HCT116 (cell line): ENCODE data around the gene ZBTB17. TPM values are rescaled to one million over a fixed set of nuclear protein-coding genes. Genes with fewer than 3 reads are reported as not detected.

Experiments
- ATAC-seq: fragments of 200-7000 bp; cut with Tn5 transposase; 2 replicates; pipeline ENCODE4 v1.9.1; 2020; ENCODE audit warnings: mild to moderate bottlenecking, moderate library complexity
- BruUV-seq: library from RNA; stranded (reverse); fragments of 400-500 nt; replicated peaks from 2 replicates; lab custom pipeline; 2021; lab: Mats Ljungman, UMichigan
- CTCF ChIA-PET: fragments of 300-600 bp; sonication (Branson Sonifier 250); formaldehyde crosslinking; loops from one replicate; lab custom pipeline; 2021; ENCODE audit warnings: antibody characterized with exemption; lab: Charles Lee
- POLR2A ChIA-PET: fragments of 300-600, 350-600 bp; sonication (Branson Sonifier 250); formaldehyde crosslinking; loops from one replicate; lab custom pipeline; 2021; ENCODE audit warnings: antibody characterized with exemption; lab: Charles Lee
- RAD21 ChIA-PET, 2 experiments: fragments of 300-600 bp; sonication (Branson Sonifier 250); formaldehyde crosslinking; loops; one replicate each; lab custom pipeline; 2023; ENCODE audit warnings: low total read pairs in 2 of 2; ENCODE audit not compliant: uncharacterized antibody in 2 of 2, unreplicated experiment in 2 of 2, low non-redundant PET in 1 of 2; lab: Charles Lee
- DNase-seq: peaks from one replicate; pipeline ENCODE4 v3.0.0-alpha.2; 2010; ENCODE audit warnings: low read depth, low spot score
- H2AFZ ChIP-seq: fragments of 200-600 bp; shearing (Covaris generic), sonication (generic); 2 replicates; pipeline ENCODE4 v1.6.1; 2017; ENCODE audit warnings: low read depth, mixed run types, mixed read lengths, antibody characterized with exemption, low read length; ENCODE audit not compliant: poor library complexity, severe bottlenecking
- H3K27ac ChIP-seq: 2 replicates; pipeline ENCODE4 v1.5.1; 2012; ENCODE audit warnings: low read depth, low read length
- H3K27me3 ChIP-seq: fragments of 200-600 bp; sonication (generic); 2 replicates; pipeline ENCODE4 v1.6.1; 2016; ENCODE audit warnings: mixed run types, low read length, mixed read lengths; ENCODE audit not compliant: insufficient read depth
- H3K36me3 ChIP-seq, 2 experiments: fragments of 200-500 bp in 1 of 2; fragments of 200-600 bp in 1 of 2; sonication (Bioruptor generic) in 1 of 2; sonication (generic) in 1 of 2; 2 replicates each; pipeline versions ENCODE4 v1.5.1 to v1.6.1; 2014 to 2016; ENCODE audit warnings: low read length in 2 of 2, inconsistent platforms in 1 of 2, mixed read lengths in 1 of 2, mixed run types in 1 of 2; ENCODE audit not compliant: insufficient read depth in 2 of 2, control insufficient read depth in 1 of 2
- H3K4me1 ChIP-seq, 2 experiments: fragments of 200-600 bp in 1 of 2; sonication (generic) in 1 of 2; 2 replicates each; pipeline versions ENCODE4 v1.5.1 to v1.6.1; 2012 to 2017; ENCODE audit warnings: low read length in 2 of 2, inconsistent platforms in 1 of 2, mild to moderate bottlenecking in 1 of 2, mixed read lengths in 1 of 2, mixed run types in 1 of 2, moderate library complexity in 1 of 2; ENCODE audit not compliant: insufficient read depth in 2 of 2, control insufficient read depth in 1 of 2
- H3K4me2 ChIP-seq: fragments of 200-600 bp; sonication (generic); 2 replicates; pipeline ENCODE4 v1.6.1; 2017; ENCODE audit warnings: mixed run types, low read length, mixed read lengths
- H3K4me3 ChIP-seq, 2 experiments: fragments of 200-600 bp in 1 of 2; sonication (generic) in 1 of 2; replicated peaks in 1 of 2; 2 replicates each; pipeline ENCODE4 v1.5.1; 2011 to 2016; ENCODE audit warnings: low read length in 2 of 2, control low read depth in 1 of 2, low read depth in 1 of 2, mild to moderate bottlenecking in 1 of 2, mixed read lengths in 1 of 2, mixed run types in 1 of 2
- H3K79me2 ChIP-seq: fragments of 200-600 bp; sonication (generic); 2 replicates; pipeline ENCODE4 v1.6.1; 2017; ENCODE audit warnings: mild to moderate bottlenecking, mixed run types, low read length, moderate library complexity, mixed read lengths; ENCODE audit not compliant: insufficient read depth
- H3K9ac ChIP-seq: fragments of 200-600 bp; sonication (generic); 2 replicates; pipeline ENCODE4 v1.6.1; 2016; ENCODE audit warnings: low read length, mixed read lengths
- H3K9me2 ChIP-seq: fragments of 200-600 bp; sonication (generic), shearing (Covaris generic); 2 replicates; pipeline ENCODE4 v1.6.1; 2017; ENCODE audit warnings: mixed run types, mild to moderate bottlenecking, moderate library complexity; ENCODE audit not compliant: insufficient read depth
- H3K9me3 ChIP-seq, 2 experiments: fragments of 200-500 bp in 1 of 2; fragments of 200-600 bp in 1 of 2; sonication (Bioruptor generic) in 1 of 2; sonication (generic) in 1 of 2; 2 replicates each; pipeline ENCODE4 v1.6.1; 2014 to 2017; ENCODE audit warnings: low read length in 2 of 2, mixed read lengths in 2 of 2, inconsistent platforms in 1 of 2, low read depth in 1 of 2, mild to moderate bottlenecking in 1 of 2, mixed run types in 1 of 2, moderate library complexity in 1 of 2; ENCODE audit not compliant: control insufficient read depth in 1 of 2, insufficient read depth in 1 of 2
- H4K20me1 ChIP-seq: fragments of 200-600 bp; sonication (generic), shearing (Covaris generic); 2 replicates; pipeline ENCODE4 v1.6.1; 2017; ENCODE audit warnings: mixed run types, mild to moderate bottlenecking, moderate library complexity; ENCODE audit not compliant: insufficient read depth
- CBX3 ChIP-seq: IDR thresholded peaks from 2 replicates; pipeline ENCODE4 v1.6.1; 2012; ENCODE audit warnings: low read depth
- CEBPB ChIP-seq: IDR thresholded peaks from 2 replicates; pipeline ENCODE4 v1.6.1; 2012; ENCODE audit warnings: low read depth
- EGR1 ChIP-seq: IDR thresholded peaks from 2 replicates; pipeline ENCODE4 v1.6.1; 2012; ENCODE audit warnings: low read depth
- ELF1 ChIP-seq: IDR thresholded peaks from 2 replicates; pipeline ENCODE4 v1.6.1; 2012; ENCODE audit warnings: low read depth, borderline replicate concordance
- EZH2 ChIP-seq: fragments of 200-600 bp; sonication (generic); IDR thresholded peaks from 2 replicates; pipeline ENCODE4 v1.6.1; 2017; ENCODE audit warnings: antibody characterized with exemption, mixed run types
- EZH2phosphoT487 ChIP-seq: fragments of 200-600 bp; IDR thresholded peaks from 2 replicates; pipeline ENCODE4 v1.6.1; 2018; ENCODE audit warnings: antibody characterized with exemption, borderline replicate concordance
- FOSL1 ChIP-seq: IDR thresholded peaks from 2 replicates; pipeline ENCODE4 v1.6.1; 2012; ENCODE audit warnings: low read depth
- JUND ChIP-seq: IDR thresholded peaks from 2 replicates; pipeline ENCODE4 v1.6.1; 2012
- POLR2AphosphoS5 ChIP-seq: IDR thresholded peaks from 2 replicates; pipeline ENCODE4 v1.6.1; 2011; ENCODE audit warnings: mild to moderate bottlenecking, low read depth, low read length, moderate library complexity
- RAD21 ChIP-seq: IDR thresholded peaks from 2 replicates; pipeline ENCODE4 v1.6.1; 2012; ENCODE audit warnings: low read depth, mild to moderate bottlenecking
- SIN3A ChIP-seq: IDR thresholded peaks from 2 replicates; pipeline ENCODE4 v1.6.1; 2012; ENCODE audit warnings: low read depth
- SP1 ChIP-seq: IDR thresholded peaks from 2 replicates; pipeline ENCODE4 v1.6.1; 2012; ENCODE audit warnings: low read depth
- SRF ChIP-seq: IDR thresholded peaks from 2 replicates; pipeline ENCODE4 v1.6.1; 2012; ENCODE audit warnings: low read depth
- TCF7L2 ChIP-seq: IDR thresholded peaks from 2 replicates; pipeline ENCODE4 v1.7.0; 2011; ENCODE audit warnings: borderline replicate concordance, inconsistent platforms; ENCODE audit not compliant: insufficient read depth, insufficient read length; ENCODE audit errors: extremely low read depth
- ZFX ChIP-seq: fragments of 450-650 bp; IDR thresholded peaks from 2 replicates; pipeline ENCODE4 v1.6.1; 2017
- intact Hi-C: fragments of 100-400 bp; cut with micrococcal nuclease; formaldehyde crosslinking; loops from 2 replicates; pipeline ENCODE4 v1.10.0; 2022
- total RNA-seq: library from RNA; stranded (reverse); gene quantifications from one replicate; pipeline ENCODE4 v1.2.1, GENCODE V29; 2021; ENCODE audit not compliant: unreplicated experiment
- TF ChIP-seq, protein P1 (sequence below): IDR thresholded peaks from 2 replicates; pipeline ENCODE4 v1.6.1; 2012
- TF ChIP-seq, protein P2 (sequence below), 3 experiments: fragments of 200-600 bp in 1 of 3; sonication (generic) in 1 of 3; IDR thresholded peaks in 2 of 3; conservative IDR thresholded peaks in 1 of 3; 2 replicates each; pipeline ENCODE4 v1.5.1; 2012 to 2017; ENCODE audit warnings: low read depth in 2 of 3, low read length in 2 of 3, antibody characterized with exemption in 1 of 3, borderline replicate concordance in 1 of 3, control low read depth in 1 of 3, mild to moderate bottlenecking in 1 of 3, mixed read lengths in 1 of 3, mixed run types in 1 of 3, moderate library complexity in 1 of 3; ENCODE audit not compliant: insufficient read depth in 1 of 3
- TF ChIP-seq, protein P3 (sequence below): IDR thresholded peaks from 2 replicates; pipeline ENCODE4 v1.6.1; 2012

The ZBTB17 gene
- total RNA-seq, 1 experiment from 2014 or later, result 31.6 TPM

DNA sequence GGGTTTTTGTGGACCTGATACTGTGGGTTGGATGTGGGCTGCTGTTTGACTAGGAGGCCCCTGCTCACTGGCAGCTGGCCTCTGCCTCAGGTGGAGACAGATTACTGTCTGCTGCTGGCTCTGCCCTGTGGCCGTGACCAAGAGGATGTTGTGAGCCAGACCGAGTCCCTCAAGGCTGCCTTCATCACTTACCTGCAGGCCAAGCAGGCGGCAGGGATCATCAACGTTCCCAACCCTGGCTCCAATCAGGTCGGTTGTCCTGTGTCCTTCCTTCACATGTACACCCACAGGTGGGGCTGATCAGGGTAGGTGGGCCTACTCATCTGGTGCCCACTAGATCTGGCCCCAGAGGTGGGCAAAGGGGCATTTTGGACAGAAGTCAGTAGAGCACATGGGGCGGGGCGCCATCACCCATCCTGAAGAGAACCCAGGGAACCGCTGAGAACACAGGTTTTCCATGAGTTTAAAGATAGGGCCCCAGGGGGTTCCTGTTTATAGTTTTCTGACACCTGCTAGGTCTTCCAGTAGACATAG is 37.2 kb downstream of the ZBTB17 start:
- no peaks in the 10 kb centered on the region for H3K4me1 ChIP-seq
- ChIA-PET POLR2A (no interaction called here), RAD21 (no interaction called here)
- DNase-seq, result no peak
- H2AFZ ChIP-seq, result no peak overlapping the region
- peaks cover 6% of the 10 kb centered on the region; the same call in 1 of the 2 replicates for H3K79me2 ChIP-seq
- BruUV-seq, result no TSS peak
- H3K4me3 ChIP-seq, result no peak overlapping the region
- TF ChIP-seq EZH2, result no peak
- TF ChIP-seq SIN3A, result no peak
- no peak for TF ChIP-seq SRF
- TF ChIP-seq ELF1, result no peak
- no peak for TF ChIP-seq FOSL1
- TF ChIP-seq, protein P1, sequence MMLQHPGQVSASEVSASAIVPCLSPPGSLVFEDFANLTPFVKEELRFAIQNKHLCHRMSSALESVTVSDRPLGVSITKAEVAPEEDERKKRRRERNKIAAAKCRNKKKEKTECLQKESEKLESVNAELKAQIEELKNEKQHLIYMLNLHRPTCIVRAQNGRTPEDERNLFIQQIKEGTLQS, result no peak
- TF ChIP-seq CBX3, result no peak
- TF ChIP-seq, all 23 proteins: peak for 0
- no peak overlapping the region for H3K4me2 ChIP-seq
- H4K20me1 ChIP-seq, result no peaks in the 10 kb centered on the region
- no peaks in the 10 kb centered on the region for H3K27me3 ChIP-seq
- H3K9me2 ChIP-seq, result no peaks in the 10 kb centered on the region
- no peaks in the 10 kb centered on the region for H3K9me3 ChIP-seq
- H3K9ac ChIP-seq, result no peak overlapping the region
- CTCF ChIA-PET, result no interaction called here
- ATAC-seq, result no peak
- intact Hi-C loops, result no loop called here
- H3K27ac ChIP-seq, result no peak overlapping the region
- H3K36me3 ChIP-seq, result peaks cover 32 to 50% of the 10 kb centered on the region in 2 experiments

DNA sequence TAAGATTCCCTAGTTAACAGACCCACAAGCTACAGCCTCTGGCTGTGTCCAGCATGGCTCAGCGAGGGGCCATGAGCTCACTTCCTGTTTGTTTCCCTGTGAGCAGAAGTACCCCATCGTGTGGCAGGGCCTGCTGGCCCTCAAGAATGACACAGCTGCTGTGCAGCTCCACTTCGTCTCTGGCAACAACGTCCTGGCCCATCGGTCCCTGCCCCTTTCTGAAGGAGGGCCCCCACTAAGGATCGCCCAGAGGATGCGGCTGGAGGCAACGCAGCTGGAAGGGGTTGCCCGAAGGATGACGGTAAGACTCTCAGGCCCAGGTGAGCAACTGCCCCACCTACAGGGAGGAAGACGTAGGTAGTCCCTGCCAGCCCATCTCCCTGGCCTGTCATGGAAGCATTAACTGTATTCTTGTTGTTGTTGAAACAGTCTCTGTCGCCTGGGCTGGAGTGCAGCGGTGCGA is 38.2 kb downstream of the ZBTB17 start:
- POLR2A ChIA-PET, result no interaction called here
- peak; percentile 49 for ATAC-seq
- H3K4me1 ChIP-seq, result no peaks in the 10 kb centered on the region

More for the DNA sequence above, 38.2 kb downstream of the ZBTB17 start:
- Histone ChIP-seq H2AFZ (no peak overlapping the region), H3K9me3 (no peaks in the 10 kb centered on the region), H4K20me1 (no peaks in the 10 kb centered on the region), H3K4me2 (no peak overlapping the region), H3K27ac (no peak overlapping the region), H3K36me3 (peaks cover 33 to 45% of the 10 kb centered on the region in 2 experiments), H3K9ac (no peak overlapping the region), H3K27me3 (no peaks in the 10 kb centered on the region), H3K79me2 (peaks cover 12% of the 10 kb centered on the region; the same call in 1 of the 2 replicates), H3K4me3 (no peak overlapping the region), H3K9me2 (no peaks in the 10 kb centered on the region)
- RAD21 ChIA-PET, result interaction anchor here in 1 of 2 experiments (0.6 kb wide), 1 partner anchor 134 kb away, joined by 3 read pairs; no protein-coding TSS in a partner anchor
- TF ChIP-seq EZH2phosphoT487 (no peak), CBX3 (no peak), SIN3A (no peak), CEBPB (no peak), SRF (no peak), SP1 (no peak), EGR1 (no peak), POLR2AphosphoS5 (no peak), JUND (no peak), ZFX (no peak), TCF7L2 (no peak), RAD21 (peak; percentile 33)
- TF ChIP-seq, protein P2, sequence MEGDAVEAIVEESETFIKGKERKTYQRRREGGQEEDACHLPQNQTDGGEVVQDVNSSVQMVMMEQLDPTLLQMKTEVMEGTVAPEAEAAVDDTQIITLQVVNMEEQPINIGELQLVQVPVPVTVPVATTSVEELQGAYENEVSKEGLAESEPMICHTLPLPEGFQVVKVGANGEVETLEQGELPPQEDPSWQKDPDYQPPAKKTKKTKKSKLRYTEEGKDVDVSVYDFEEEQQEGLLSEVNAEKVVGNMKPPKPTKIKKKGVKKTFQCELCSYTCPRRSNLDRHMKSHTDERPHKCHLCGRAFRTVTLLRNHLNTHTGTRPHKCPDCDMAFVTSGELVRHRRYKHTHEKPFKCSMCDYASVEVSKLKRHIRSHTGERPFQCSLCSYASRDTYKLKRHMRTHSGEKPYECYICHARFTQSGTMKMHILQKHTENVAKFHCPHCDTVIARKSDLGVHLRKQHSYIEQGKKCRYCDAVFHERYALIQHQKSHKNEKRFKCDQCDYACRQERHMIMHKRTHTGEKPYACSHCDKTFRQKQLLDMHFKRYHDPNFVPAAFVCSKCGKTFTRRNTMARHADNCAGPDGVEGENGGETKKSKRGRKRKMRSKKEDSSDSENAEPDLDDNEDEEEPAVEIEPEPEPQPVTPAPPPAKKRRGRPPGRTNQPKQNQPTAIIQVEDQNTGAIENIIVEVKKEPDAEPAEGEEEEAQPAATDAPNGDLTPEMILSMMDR (IDR thresholded peaks at IDR 0.05 in 2 of 3, conservative IDR thresholded peaks at IDR 0.05 in 1 of 3; ENCODE audit: borderline replicate concordance in 1 of 3, insufficient read depth in 1 of 3, low read depth in 2 of 3, low read length in 2 of 3), result peak; percentile 8 to 24 (median 21); a peak in 2 of 6 replicates
- TF ChIP-seq, protein P3, sequence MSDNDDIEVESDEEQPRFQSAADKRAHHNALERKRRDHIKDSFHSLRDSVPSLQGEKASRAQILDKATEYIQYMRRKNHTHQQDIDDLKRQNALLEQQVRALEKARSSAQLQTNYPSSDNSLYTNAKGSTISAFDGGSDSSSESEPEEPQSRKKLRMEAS, result no peak
- TF ChIP-seq, protein P1, result no peak
- DNase-seq, result no peak
- CTCF ChIA-PET, result interaction anchor here (1.1 kb wide), 1 partner anchor 122 kb away, joined by 7 read pairs; no protein-coding TSS in a partner anchor
- BruUV-seq, result no TSS peak
- intact Hi-C loops, result no loop called here
